A549 (cell line): ENCODE measurements around the gene RBFOX1. TPM values are rescaled to one million over a fixed set of nuclear protein-coding genes. Genes with fewer than 3 reads are reported as not detected.

Source experiments
- ATAC-seq, 2 experiments: fragments of 200-7000 bp in 1 of 2; fragments of >200 bp in 1 of 2; cut with Nextera tagmentation in 1 of 2; cut with Tn5 transposase in 1 of 2; 3 replicates each; pipeline versions ENCODE4 v1.8.0 to v1.9.1; 2018 to 2020; ENCODE audit warnings: mild to moderate bottlenecking in 1 of 2, moderate library complexity in 1 of 2
- CTCF ChIA-PET: fragments of 300-600 bp; sonication (Branson Sonifier 250); formaldehyde crosslinking; extraction: SDS; loops from one replicate; lab custom pipeline; 2021; ENCODE audit warnings: antibody characterized with exemption, inconsistent platforms; lab: Yijun Ruan, JAX
- POLR2A ChIA-PET: fragments of 350-600 bp; formaldehyde crosslinking; extraction: SDS; loops from one replicate; lab custom pipeline; 2021; ENCODE audit warnings: antibody characterized with exemption, inconsistent platforms; lab: Yijun Ruan, JAX
- DNase-seq, 2 experiments: peaks; one replicate each; pipeline versions ENCODE4 v3.0.0 to v3.0.0-alpha.2; 2011 to 2016; ENCODE audit warnings: low read depth in 1 of 2, low spot score in 1 of 2
- FAIRE-seq: peaks from 2 replicates; lab custom pipeline; 2011; peaks lifted over from hg19 to GRCh38; lab: Jason Lieb, UNC
- H3K27ac ChIP-seq, 2 experiments: fragments of >200 bp; sonication (Bioruptor Twin); formaldehyde crosslinking; 3 replicates each; pipeline ENCODE4 v1.5.1; 2016 to 2017
- H3K4me1 ChIP-seq: fragments of >200 bp; sonication (Bioruptor Twin); formaldehyde crosslinking; 3 replicates; pipeline ENCODE4 v1.6.1; 2016
- H3K4me2 ChIP-seq: fragments of >200 bp; sonication (Bioruptor Twin); formaldehyde crosslinking; 3 replicates; pipeline ENCODE4 v1.6.1; 2016
- H3K4me3 ChIP-seq: fragments of >200 bp; sonication (Bioruptor Twin); formaldehyde crosslinking; 3 replicates; pipeline ENCODE4 v1.5.1; 2016
- H3K9me3 ChIP-seq: fragments of >200 bp; sonication (Bioruptor Twin); formaldehyde crosslinking; 3 replicates; pipeline ENCODE4 v1.6.1; 2016
- BCL3 ChIP-seq: fragments of >200 bp; sonication (Bioruptor Twin); formaldehyde crosslinking; IDR thresholded peaks from 3 replicates; pipeline ENCODE4 v1.6.1; 2016
- BHLHE40 ChIP-seq: IDR thresholded peaks from 2 replicates; pipeline ENCODE4 v1.6.1; 2012; ENCODE audit warnings: low read depth, low read length, inconsistent platforms
- CBX8 ChIP-seq: fragments of 200-600 bp; sonication (generic); IDR thresholded peaks from 2 replicates; pipeline ENCODE4 v1.6.1; 2016
- CHD4 ChIP-seq: fragments of 200-600 bp; sonication (generic); IDR thresholded peaks from 2 replicates; pipeline ENCODE4 v1.6.1; 2016; ENCODE audit warnings: antibody characterized with exemption, mild to moderate bottlenecking, borderline replicate concordance
- EP300 ChIP-seq, 2 experiments: fragments of >200 bp; sonication (Bioruptor Twin); formaldehyde crosslinking; IDR thresholded peaks; 2 replicates in 1 of 2; 3 replicates in 1 of 2; pipeline ENCODE4 v1.6.1; 2016 to 2017
- FOSB ChIP-seq: fragments of 250-450 bp; sonication (Bioruptor Pico); IDR thresholded peaks from 2 replicates; pipeline ENCODE4 v1.5.0; 2020; ENCODE audit warnings: mild to moderate bottlenecking, moderate library complexity
- FOXS1 ChIP-seq: fragments of 250-450 bp; sonication (Bioruptor Pico); IDR thresholded peaks from 2 replicates; pipeline ENCODE4 v1.5.0; 2020; ENCODE audit warnings: mild to moderate bottlenecking, moderate library complexity
- HMGXB4 ChIP-seq: fragments of 250-450 bp; sonication (Bioruptor Pico); IDR thresholded peaks from 2 replicates; pipeline ENCODE4 v1.5.0; 2021; ENCODE audit warnings: mild to moderate bottlenecking, moderate library complexity, borderline replicate concordance
- HOXA7 ChIP-seq: fragments of 250-450 bp; sonication (Bioruptor Pico); IDR thresholded peaks from 2 replicates; pipeline ENCODE4 v1.5.0; 2020; ENCODE audit warnings: mild to moderate bottlenecking, moderate library complexity
- HOXB5 ChIP-seq: fragments of 250-450 bp; sonication (Bioruptor Pico); IDR thresholded peaks from 2 replicates; pipeline ENCODE4 v1.5.0; 2020; ENCODE audit warnings: mild to moderate bottlenecking, moderate library complexity
- MAFK ChIP-seq: fragments of 450-650 bp; IDR thresholded peaks from 2 replicates; pipeline ENCODE4 v1.6.1; 2014; ENCODE audit not compliant: partially characterized antibody
- REST ChIP-seq: fragments of 200-600 bp; sonication (generic); IDR thresholded peaks from 2 replicates; pipeline ENCODE4 v1.6.1; 2016; ENCODE audit warnings: antibody characterized with exemption, mild to moderate bottlenecking, moderate library complexity
- RNF2 ChIP-seq: fragments of 200-600 bp; sonication (generic); IDR thresholded peaks from 2 replicates; pipeline ENCODE4 v1.6.1; 2016; ENCODE audit warnings: low read depth, mild to moderate bottlenecking, antibody characterized with exemption, moderate library complexity, borderline replicate concordance
- USF2 ChIP-seq: fragments of 450-650 bp; IDR thresholded peaks from 2 replicates; pipeline ENCODE4 v1.6.1; 2014; ENCODE audit warnings: antibody characterized with exemption
- ZC3H11A ChIP-seq: fragments of 450-650 bp; IDR thresholded peaks from 2 replicates; pipeline ENCODE4 v1.6.1; 2014; ENCODE audit warnings: antibody characterized with exemption, mild to moderate bottlenecking
- WGBS: methylation state at CpG from one replicate; pipeline ENCODE4 v1.1.6; 2017; ENCODE audit errors: missing lambda C conversion rate; 5-methylcytosine and 5-hydroxymethylcytosine counted together
- polyA plus RNA-seq, 4 experiments: library from polyadenylated mRNA; depleted of rRNA in 3 of 4; stranded (reverse); fragments of >200 nt; fragmentation: RNase III in 1 of 4; extraction: RNeasy Plus Mini Kit Qiagen cat#74134 plus additional on column Dnase treatment in 1 of 4; gene quantifications; 2 replicates in 3 of 4; 3 replicates in 1 of 4; pipeline ENCODE4 v1.2.3, GENCODE V29; 2011 to 2017
- TF ChIP-seq, protein P1 (sequence below): fragments of >200 bp; sonication (Bioruptor Twin); formaldehyde crosslinking; IDR thresholded peaks from 3 replicates; pipeline ENCODE4 v1.5.1; 2016
- TF ChIP-seq, protein P2 (sequence below): IDR thresholded peaks from 2 replicates; pipeline ENCODE4 v1.6.1; 2012; ENCODE audit warnings: low read depth, borderline replicate concordance

RBFOX1 gene
- polyA plus RNA-seq, 2 of the 4 experiments (the other 2 are of a cell fraction): not detected

DNA sequence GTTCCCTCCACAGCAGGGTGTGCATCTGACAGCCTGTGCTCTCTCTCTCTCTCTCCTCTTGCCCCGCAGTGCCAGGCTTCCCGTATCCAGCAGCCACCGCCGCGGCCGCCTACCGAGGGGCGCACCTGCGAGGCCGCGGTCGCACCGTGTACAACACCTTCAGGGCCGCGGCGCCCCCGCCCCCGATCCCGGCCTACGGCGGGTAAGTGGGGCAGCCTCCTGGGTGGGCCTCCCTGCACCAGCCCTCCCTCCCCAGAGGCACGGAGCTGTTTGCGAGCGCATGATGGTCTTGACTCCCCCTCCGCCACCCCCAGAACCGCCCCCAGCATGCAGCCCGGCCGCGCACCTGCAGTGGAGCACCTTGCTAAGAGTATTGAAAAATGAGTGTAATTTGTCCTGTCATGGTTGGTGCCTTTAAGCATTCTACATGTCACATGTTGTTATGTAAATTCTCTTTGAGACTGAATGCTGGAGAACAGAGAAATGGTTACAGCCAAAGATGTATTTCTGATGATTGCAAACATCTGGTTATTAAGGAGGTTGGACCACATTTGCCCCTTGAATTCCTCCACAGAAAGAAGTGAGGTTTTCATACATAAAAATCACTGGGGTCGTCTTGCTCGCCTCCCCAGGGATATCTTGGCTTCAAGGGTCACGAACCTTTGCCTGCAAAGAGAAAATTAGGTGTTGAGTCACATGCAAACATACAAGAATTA is 321.3 kb downstream of the RBFOX1 start:
- 17% methylated on average over 4 of the region's 32 CpGs for WGBS
- CTCF ChIA-PET: no interaction called here

GRCh38 chr16:7675628-7676027 is 343.0 kb downstream of the RBFOX1 start:
- 17% methylated on average over 4 of the region's 4 CpGs for WGBS
- DNase-seq (no peak), ATAC-seq (no peak), FAIRE-seq (no peak)
- Histone ChIP-seq H3K4me2 (no peak overlapping the region), H3K27ac (no peak overlapping the region), H3K9me3 (no peaks in the 10 kb centered on the region), H3K4me1 (no peaks in the 10 kb centered on the region), H3K4me3 (no peak overlapping the region)
- TF ChIP-seq HOXB5 (CRISPR knock-in tag): no peak
- no peak for TF ChIP-seq MAFK
- TF ChIP-seq BCL3: no peak
- TF ChIP-seq, protein P1, sequence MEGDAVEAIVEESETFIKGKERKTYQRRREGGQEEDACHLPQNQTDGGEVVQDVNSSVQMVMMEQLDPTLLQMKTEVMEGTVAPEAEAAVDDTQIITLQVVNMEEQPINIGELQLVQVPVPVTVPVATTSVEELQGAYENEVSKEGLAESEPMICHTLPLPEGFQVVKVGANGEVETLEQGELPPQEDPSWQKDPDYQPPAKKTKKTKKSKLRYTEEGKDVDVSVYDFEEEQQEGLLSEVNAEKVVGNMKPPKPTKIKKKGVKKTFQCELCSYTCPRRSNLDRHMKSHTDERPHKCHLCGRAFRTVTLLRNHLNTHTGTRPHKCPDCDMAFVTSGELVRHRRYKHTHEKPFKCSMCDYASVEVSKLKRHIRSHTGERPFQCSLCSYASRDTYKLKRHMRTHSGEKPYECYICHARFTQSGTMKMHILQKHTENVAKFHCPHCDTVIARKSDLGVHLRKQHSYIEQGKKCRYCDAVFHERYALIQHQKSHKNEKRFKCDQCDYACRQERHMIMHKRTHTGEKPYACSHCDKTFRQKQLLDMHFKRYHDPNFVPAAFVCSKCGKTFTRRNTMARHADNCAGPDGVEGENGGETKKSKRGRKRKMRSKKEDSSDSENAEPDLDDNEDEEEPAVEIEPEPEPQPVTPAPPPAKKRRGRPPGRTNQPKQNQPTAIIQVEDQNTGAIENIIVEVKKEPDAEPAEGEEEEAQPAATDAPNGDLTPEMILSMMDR: no peak
- TF ChIP-seq RNF2: no peak
- TF ChIP-seq HOXA7: no peak
- ChIA-PET CTCF (no interaction called here), POLR2A (no interaction called here)

More for the DNA sequence above, 321.3 kb downstream of the RBFOX1 start:
- POLR2A ChIA-PET: no interaction called here
- DNase-seq (no peak), FAIRE-seq (no peak), ATAC-seq (no peak)
- H3K27ac ChIP-seq: no peak overlapping the region
- H3K4me2 ChIP-seq: no peak overlapping the region
- H3K4me1 ChIP-seq: no peaks in the 10 kb centered on the region
- H3K9me3 ChIP-seq: no peaks in the 10 kb centered on the region
- H3K4me3 ChIP-seq: no peak overlapping the region
- TF ChIP-seq BHLHE40 (no peak), FOSB (no peak), USF2 (no peak), HOXB5 (CRISPR knock-in tag) (no peak), HMGXB4 (CRISPR knock-in tag) (no peak), CBX8 (no peak), HOXA7 (no peak), FOXS1 (CRISPR knock-in tag) (no peak)
- TF ChIP-seq, protein P2, sequence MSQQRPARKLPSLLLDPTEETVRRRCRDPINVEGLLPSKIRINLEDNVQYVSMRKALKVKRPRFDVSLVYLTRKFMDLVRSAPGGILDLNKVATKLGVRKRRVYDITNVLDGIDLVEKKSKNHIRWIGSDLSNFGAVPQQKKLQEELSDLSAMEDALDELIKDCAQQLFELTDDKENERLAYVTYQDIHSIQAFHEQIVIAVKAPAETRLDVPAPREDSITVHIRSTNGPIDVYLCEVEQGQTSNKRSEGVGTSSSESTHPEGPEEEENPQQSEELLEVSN: no peak

DNA sequence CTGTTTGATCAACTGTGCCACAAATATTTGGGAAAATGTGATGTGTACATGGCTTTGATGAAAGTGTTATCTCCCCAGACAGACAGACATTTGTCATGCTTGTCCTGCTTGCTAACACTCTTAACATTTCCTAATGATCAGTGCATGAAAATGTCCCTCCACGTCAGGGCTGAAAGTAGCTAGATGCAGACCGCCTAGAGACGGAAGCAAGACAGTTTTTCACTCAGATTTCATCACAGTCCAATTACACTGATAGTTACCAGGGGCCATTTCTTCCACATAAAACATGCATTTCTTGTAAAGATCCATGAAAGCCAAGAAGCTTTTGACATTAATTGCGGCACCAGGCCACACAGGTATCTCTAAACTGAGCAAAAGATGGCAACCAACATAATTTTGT is 347.7 kb downstream of the RBFOX1 start:
- Histone ChIP-seq H3K27ac (no peak overlapping the region), H3K4me3 (no peak overlapping the region), H3K9me3 (no peaks in the 10 kb centered on the region)
- no peak for FAIRE-seq
- DNase-seq: no peak
- POLR2A ChIA-PET: no interaction called here
- no peak for ATAC-seq
- TF ChIP-seq EP300 (IDR thresholded peaks at IDR 0.05) (no peak), RNF2 (no peak), ZC3H11A (no peak), FOXS1 (CRISPR knock-in tag) (no peak), CHD4 (no peak), HOXA7 (no peak), REST (no peak)
- TF ChIP-seq, all 56 proteins: peak for 0
- no peak overlapping the region for H3K4me2 ChIP-seq
- no peaks in the 10 kb centered on the region for H3K4me1 ChIP-seq
- CTCF ChIA-PET: interaction anchor here (0.6 to 1.3 kb wide), 2 partner anchors 11 to 416 kb away, joined by 3 to 4 read pairs; no protein-coding TSS in a partner anchor
- 4% methylated on average over 4 of the region's 4 CpGs for WGBS
